Measurements from ENCODE around the gene CPT1A. TPM values are rescaled to one million over a fixed set of nuclear protein-coding genes. Genes with fewer than 3 reads are reported as not detected.

CPT1A gene
- total RNA-seq, 2 experiments from 2014 or later = 11.3 to 13.2 TPM

DNA sequence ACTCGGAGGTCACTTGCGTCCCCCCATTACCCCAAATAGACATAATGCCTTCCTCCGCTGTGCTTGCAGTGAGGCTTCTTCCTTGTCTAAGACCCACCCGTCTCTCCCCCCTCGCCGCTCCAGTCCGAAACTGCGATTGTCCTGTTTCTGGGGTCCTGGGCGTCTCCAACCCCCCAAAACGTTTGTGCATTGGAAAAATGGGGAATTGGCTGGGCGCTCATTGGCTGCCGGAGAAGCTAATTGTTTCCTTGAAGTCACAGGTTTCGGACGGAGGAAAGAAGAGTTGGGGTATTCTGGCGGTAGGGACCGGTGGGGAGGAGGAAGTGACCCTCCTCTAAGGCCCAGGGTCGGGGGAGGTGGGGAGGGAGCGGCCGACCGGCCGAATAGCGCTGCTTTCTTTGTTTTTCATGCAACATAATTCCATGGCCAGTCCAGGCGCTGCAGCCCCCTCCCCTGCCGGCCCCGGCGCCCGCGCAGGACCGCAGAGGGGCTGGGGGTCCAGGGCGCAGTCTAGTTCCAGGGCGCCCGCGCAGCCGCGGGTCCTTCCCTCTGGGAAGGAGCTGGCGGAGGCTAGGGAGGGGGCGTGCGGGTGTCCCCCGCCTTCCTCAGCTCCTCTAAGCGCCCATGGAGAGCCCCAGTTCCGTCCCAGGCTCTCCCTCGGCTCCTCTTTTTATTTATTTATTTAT lies 12.7 kb upstream of the CPT1A start:
- Mint-ChIP-seq H3K4me1 (ENCODE audit: low read depth) (peaks cover 4% of the 10 kb centered on the region), H3K9me3 (no peaks in the 10 kb centered on the region), H3K27me3 (peaks cover 31% of the 10 kb centered on the region), H3K4me3 (peak overlapping the region; percentile 25), H3K27ac (no peak overlapping the region), H3K36me3 (ENCODE audit: low read depth) (no peaks in the 10 kb centered on the region)
- DNase-seq (no peak), ATAC-seq (ENCODE audit: poor library complexity) (no peak)
- H3K27me3 ChIP-seq (ENCODE audit: control insufficient read depth in 1 of 2, insufficient read depth in 2 of 2, low read length in 2 of 2) = peaks cover 19 to 24% of the 10 kb centered on the region in 2 experiments
- peaks cover 17% of the 10 kb centered on the region for H3K4me1 ChIP-seq (ENCODE audit: insufficient read depth, low read length)
- intact Hi-C loops (cut with DNase I, micrococcal nuclease) = loop anchor here in 1 of 2 experiments (5.0 to 10.0 kb wide), 2 partner anchors 37 to 260 kb away; no protein-coding TSS in a partner anchor
- H3K9me3 ChIP-seq (ENCODE audit: control insufficient read depth in 1 of 2, insufficient read depth in 1 of 2, low read length in 2 of 2) = no peaks in the 10 kb centered on the region
- POLR2A ChIA-PET = interaction anchor here (0.9 to 1.2 kb wide), 2 partner anchors 10 to 15 kb away, joined by 3 to 5 read pairs; no protein-coding TSS in a partner anchor
- no peaks in the 10 kb centered on the region for H3K36me3 ChIP-seq (ENCODE audit: insufficient read depth, low read length)
- H3K27ac ChIP-seq (ENCODE audit: low read depth in 1 of 2, low read length in 2 of 2) = no peak overlapping the region
- TF ChIP-seq CTCF (IDR thresholded peaks at IDR 0.05) = no peak
- CTCF ChIA-PET = interaction anchor here (1.3 to 1.4 kb wide), 2 partner anchors 11 to 29 kb away, joined by 7 to 8 read pairs; no protein-coding TSS in a partner anchor
- no peak overlapping the region for H3K4me3 ChIP-seq (ENCODE audit: low read length)

- peaks cover 31% of the 10 kb centered on the region for H3K27me3 Mint-ChIP-seq
- H3K27me3 ChIP-seq (ENCODE audit: control insufficient read depth in 1 of 2, insufficient read depth in 2 of 2, low read length in 2 of 2) = peaks cover 19 to 24% of the 10 kb centered on the region in 2 experiments
- no peak overlapping the region for H3K4me3 Mint-ChIP-seq
- intact Hi-C loops (cut with DNase I, micrococcal nuclease) = loop anchor here in 1 of 2 experiments (5.0 to 10.0 kb wide), 2 partner anchors 35 to 258 kb away; no protein-coding TSS in a partner anchor
- H3K4me1 ChIP-seq (ENCODE audit: insufficient read depth, low read length) = peaks cover 17% of the 10 kb centered on the region
- no peak for DNase-seq
- ATAC-seq (ENCODE audit: poor library complexity) = no peak
- H3K36me3 Mint-ChIP-seq (ENCODE audit: low read depth) = no peaks in the 10 kb centered on the region
- peaks cover 4% of the 10 kb centered on the region for H3K4me1 Mint-ChIP-seq (ENCODE audit: low read depth)
- H3K9me3 Mint-ChIP-seq = no peaks in the 10 kb centered on the region
- H3K27ac ChIP-seq (ENCODE audit: low read depth in 1 of 2, low read length in 2 of 2) = no peak overlapping the region
- ChIA-PET POLR2A (interaction anchor here (2.2 kb wide), 1 partner anchor 9 kb away, joined by 6 read pairs; no protein-coding TSS in a partner anchor), CTCF (no interaction called here)
- H3K4me3 ChIP-seq (ENCODE audit: low read length) = no peak overlapping the region
- no peak for TF ChIP-seq CTCF (IDR thresholded peaks at IDR 0.05)
- H3K36me3 ChIP-seq (ENCODE audit: insufficient read depth, low read length) = no peaks in the 10 kb centered on the region
- H3K9me3 ChIP-seq (ENCODE audit: control insufficient read depth in 1 of 2, insufficient read depth in 1 of 2, low read length in 2 of 2) = no peaks in the 10 kb centered on the region
- H3K27ac Mint-ChIP-seq = no peak overlapping the region
These were observed 10.9 kb upstream of the CPT1A start for GRCh38 chr11:68852628-68853027.

- no peaks in the 10 kb centered on the region for H3K9me3 ChIP-seq (ENCODE audit: control insufficient read depth in 1 of 2, insufficient read depth in 1 of 2, low read length in 2 of 2)
- H3K27me3 Mint-ChIP-seq = peaks cover 9% of the 10 kb centered on the region
- CTCF ChIA-PET = interaction anchor here (1.7 kb wide), 1 partner anchor 23 kb away, joined by 6 read pairs; no protein-coding TSS in a partner anchor
- no peak overlapping the region for H3K4me3 Mint-ChIP-seq
- ATAC-seq (ENCODE audit: poor library complexity) (no peak), DNase-seq (no peak)
- H3K27ac ChIP-seq (ENCODE audit: low read depth in 1 of 2, low read length in 2 of 2) = no peak overlapping the region
- H3K27me3 ChIP-seq (ENCODE audit: control insufficient read depth in 1 of 2, insufficient read depth in 2 of 2, low read length in 2 of 2) = peaks cover under 1 to 3% of the 10 kb centered on the region in 2 experiments
- no peak for TF ChIP-seq CTCF (IDR thresholded peaks at IDR 0.05)
- no peaks in the 10 kb centered on the region for H3K36me3 Mint-ChIP-seq (ENCODE audit: low read depth)
- H3K4me1 Mint-ChIP-seq (ENCODE audit: low read depth) = peaks cover 10% of the 10 kb centered on the region
- H3K4me1 ChIP-seq (ENCODE audit: insufficient read depth, low read length) = peaks cover 11% of the 10 kb centered on the region
- intact Hi-C loops (cut with DNase I, micrococcal nuclease) = loop anchor here (10.0 kb wide), 3 partner anchors 54 to 384 kb away; partner anchors contain the start of gene PPP6R3 (in 1 of the 2)
- POLR2A ChIA-PET = no interaction called here
- no peak overlapping the region for H3K27ac Mint-ChIP-seq
- no peaks in the 10 kb centered on the region for H3K9me3 Mint-ChIP-seq
- no peaks in the 10 kb centered on the region for H3K36me3 ChIP-seq (ENCODE audit: insufficient read depth, low read length)
- H3K4me3 ChIP-seq (ENCODE audit: low read length) = no peak overlapping the region
These were observed 6.7 kb upstream of the CPT1A start for GRCh38 chr11:68848429-68848828.
